ENCODE measurements around the gene C2orf76.

GRCh38 chr2:119289642-119290041, 77.0 kb downstream of the C2orf76 start:
- TF ChIP-seq CTCF (conservative IDR thresholded peaks at IDR 0.05; ENCODE audit: low read depth in 2 of 2) (no peak), ZNF114 (CRISPR knock-in tag; IDR thresholded peaks at IDR 0.05) (no peak), EZH2 (IDR thresholded peaks at IDR 0.05; ENCODE audit: low read depth, unreplicated experiment) (no peak), REST (IDR thresholded peaks at IDR 0.05; ENCODE audit: unreplicated experiment) (no peak), POLR2AphosphoS5 (IDR thresholded peaks at IDR 0.05; ENCODE audit: low read depth) (no peak), ETS1 (IDR thresholded peaks at IDR 0.05) (no peak), ZNF331 (CRISPR knock-in tag; IDR thresholded peaks at IDR 0.05; ENCODE audit: low read depth) (no peak), CREB1 (CRISPR knock-in tag; IDR thresholded peaks at IDR 0.05; ENCODE audit: low read depth) (no peak), JUNB (IDR thresholded peaks at IDR 0.05; ENCODE audit: unreplicated experiment) (no peak), NANOG (IDR thresholded peaks at IDR 0.05; ENCODE audit: borderline replicate concordance) (no peak)

Data from GM23338 (cell line).